PFSK-1 (cell line): ENCODE measurements around the gene CCDC51.

Experiments used
- POLR2AphosphoS5 ChIP-seq: IDR thresholded peaks from 2 replicates; pipeline ENCODE4 v1.6.1; 2012; ENCODE audit warnings: low read depth, mild to moderate bottlenecking, control low read depth, low read length, moderate library complexity
- TF ChIP-seq, protein P1 (sequence below), 2 experiments: IDR thresholded peaks; 2 replicates each; pipeline versions ENCODE4 v1.6.1 to v1.8.0; 2011 to 2012; ENCODE audit warnings: low read depth in 2 of 2, low read length in 2 of 2, control low read depth in 1 of 2, inconsistent platforms in 1 of 2, mild to moderate bottlenecking in 1 of 2, moderate library complexity in 1 of 2; ENCODE audit not compliant: insufficient read depth in 1 of 2

- TF ChIP-seq, protein P1, sequence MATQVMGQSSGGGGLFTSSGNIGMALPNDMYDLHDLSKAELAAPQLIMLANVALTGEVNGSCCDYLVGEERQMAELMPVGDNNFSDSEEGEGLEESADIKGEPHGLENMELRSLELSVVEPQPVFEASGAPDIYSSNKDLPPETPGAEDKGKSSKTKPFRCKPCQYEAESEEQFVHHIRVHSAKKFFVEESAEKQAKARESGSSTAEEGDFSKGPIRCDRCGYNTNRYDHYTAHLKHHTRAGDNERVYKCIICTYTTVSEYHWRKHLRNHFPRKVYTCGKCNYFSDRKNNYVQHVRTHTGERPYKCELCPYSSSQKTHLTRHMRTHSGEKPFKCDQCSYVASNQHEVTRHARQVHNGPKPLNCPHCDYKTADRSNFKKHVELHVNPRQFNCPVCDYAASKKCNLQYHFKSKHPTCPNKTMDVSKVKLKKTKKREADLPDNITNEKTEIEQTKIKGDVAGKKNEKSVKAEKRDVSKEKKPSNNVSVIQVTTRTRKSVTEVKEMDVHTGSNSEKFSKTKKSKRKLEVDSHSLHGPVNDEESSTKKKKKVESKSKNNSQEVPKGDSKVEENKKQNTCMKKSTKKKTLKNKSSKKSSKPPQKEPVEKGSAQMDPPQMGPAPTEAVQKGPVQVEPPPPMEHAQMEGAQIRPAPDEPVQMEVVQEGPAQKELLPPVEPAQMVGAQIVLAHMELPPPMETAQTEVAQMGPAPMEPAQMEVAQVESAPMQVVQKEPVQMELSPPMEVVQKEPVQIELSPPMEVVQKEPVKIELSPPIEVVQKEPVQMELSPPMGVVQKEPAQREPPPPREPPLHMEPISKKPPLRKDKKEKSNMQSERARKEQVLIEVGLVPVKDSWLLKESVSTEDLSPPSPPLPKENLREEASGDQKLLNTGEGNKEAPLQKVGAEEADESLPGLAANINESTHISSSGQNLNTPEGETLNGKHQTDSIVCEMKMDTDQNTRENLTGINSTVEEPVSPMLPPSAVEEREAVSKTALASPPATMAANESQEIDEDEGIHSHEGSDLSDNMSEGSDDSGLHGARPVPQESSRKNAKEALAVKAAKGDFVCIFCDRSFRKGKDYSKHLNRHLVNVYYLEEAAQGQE (IDR thresholded peaks at IDR 0.05; ENCODE audit: insufficient read depth in 1 of 2, low read depth in 2 of 2, low read length in 2 of 2) = no peak
- no peak for TF ChIP-seq POLR2AphosphoS5
Measured at GRCh38 chr3:48413611-48414010, 26.3 kb downstream of the CCDC51 start.
